Measurements from ENCODE around the gene SLC2A11. TPM values are rescaled to one million over a fixed set of nuclear protein-coding genes. Genes with fewer than 3 reads are reported as not detected.
"Not testable (repeated sequence)": the region's sequence is repeated elsewhere in the genome, so short reads cannot be mapped to it uniquely, and the experiment has no call there.

The SLC2A11 gene
- total and polyA plus RNA-seq, 8 donors: 3.2 to 10.3 (median 6.7) TPM

DNA sequence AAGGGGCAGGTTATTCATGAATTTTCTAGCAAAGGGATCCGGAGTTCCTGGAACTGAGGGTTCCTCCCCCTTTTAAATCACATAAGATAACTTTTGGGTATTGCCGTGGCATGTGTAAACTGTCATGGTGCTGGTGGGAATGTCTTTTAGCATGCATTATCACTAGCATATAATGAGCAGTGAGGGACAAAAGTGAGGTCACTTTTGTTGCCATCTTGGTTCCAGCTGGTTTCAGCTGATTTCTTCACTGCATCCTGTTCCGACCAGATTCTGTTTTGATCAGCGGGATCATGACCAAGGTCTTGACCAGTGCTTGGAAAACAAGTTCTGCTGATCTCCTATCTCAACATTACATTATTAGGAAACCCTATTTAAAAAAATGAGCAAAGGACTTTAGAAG is 43.9 kb downstream of the SLC2A11 start:
- Histone ChIP-seq H3K4me1 (peaks cover 0 to 12% (median 5%) of the 10 kb centered on the region in 4 donors), H3K27ac (no peak overlapping the region), H3K36me3 (peaks cover 8 to 12% (median 11%) of the 10 kb centered on the region in 4 donors), H3K4me3 (no peak overlapping the region), H3K9me3 (no peaks in the 10 kb centered on the region), H3K27me3 (no peaks in the 10 kb centered on the region)
- 78 to 97% (median 80%) methylated on average over 4 of the region's 4 CpGs for WGBS, 5 donors
- intact Hi-C loops (cut with DNase I; ENCODE audit: low total_unique reads): no loop called here
- no peak for DNase-seq
- no peak for TF ChIP-seq POLR2A (IDR thresholded peaks at IDR 0.05)
- no peak for TF ChIP-seq POLR2AphosphoS5 (IDR thresholded peaks at IDR 0.05)
- TF ChIP-seq, protein P1, sequence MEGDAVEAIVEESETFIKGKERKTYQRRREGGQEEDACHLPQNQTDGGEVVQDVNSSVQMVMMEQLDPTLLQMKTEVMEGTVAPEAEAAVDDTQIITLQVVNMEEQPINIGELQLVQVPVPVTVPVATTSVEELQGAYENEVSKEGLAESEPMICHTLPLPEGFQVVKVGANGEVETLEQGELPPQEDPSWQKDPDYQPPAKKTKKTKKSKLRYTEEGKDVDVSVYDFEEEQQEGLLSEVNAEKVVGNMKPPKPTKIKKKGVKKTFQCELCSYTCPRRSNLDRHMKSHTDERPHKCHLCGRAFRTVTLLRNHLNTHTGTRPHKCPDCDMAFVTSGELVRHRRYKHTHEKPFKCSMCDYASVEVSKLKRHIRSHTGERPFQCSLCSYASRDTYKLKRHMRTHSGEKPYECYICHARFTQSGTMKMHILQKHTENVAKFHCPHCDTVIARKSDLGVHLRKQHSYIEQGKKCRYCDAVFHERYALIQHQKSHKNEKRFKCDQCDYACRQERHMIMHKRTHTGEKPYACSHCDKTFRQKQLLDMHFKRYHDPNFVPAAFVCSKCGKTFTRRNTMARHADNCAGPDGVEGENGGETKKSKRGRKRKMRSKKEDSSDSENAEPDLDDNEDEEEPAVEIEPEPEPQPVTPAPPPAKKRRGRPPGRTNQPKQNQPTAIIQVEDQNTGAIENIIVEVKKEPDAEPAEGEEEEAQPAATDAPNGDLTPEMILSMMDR (IDR thresholded peaks at IDR 0.05): no peak

DNA sequence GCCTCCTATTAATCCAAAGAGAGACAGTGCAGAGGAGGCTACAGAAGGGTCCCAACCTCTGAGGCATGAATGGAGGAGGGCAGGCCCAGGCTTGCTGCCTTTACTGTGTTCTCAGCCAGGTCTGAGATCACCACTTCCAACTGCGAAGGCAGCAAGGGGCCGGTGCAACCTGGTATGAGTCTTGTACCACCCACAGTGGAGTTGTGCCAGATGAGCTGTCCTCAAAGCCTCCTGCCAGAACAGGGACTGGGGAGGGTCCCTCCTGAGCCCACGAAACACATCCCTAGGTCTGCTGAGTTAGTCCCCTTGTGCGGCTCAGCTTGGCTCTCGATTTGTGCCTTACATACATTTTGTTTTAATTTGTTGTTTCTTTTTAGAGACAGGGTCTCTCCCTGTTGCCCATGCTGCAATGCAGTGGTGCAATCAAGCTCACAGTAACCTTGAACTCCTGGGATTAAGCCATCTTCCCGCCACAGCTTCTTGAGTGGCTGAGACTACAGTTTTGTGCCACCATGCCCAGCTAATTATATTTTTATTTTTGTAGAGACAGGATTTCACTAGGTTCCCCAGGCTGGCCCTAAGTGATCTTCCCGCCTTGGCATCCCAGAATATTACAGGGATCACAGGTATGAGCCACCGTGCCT is 45.8 kb downstream of the SLC2A11 start:
- Histone ChIP-seq H3K4me3 (no peak overlapping the region), H3K36me3 (no peaks in the 10 kb centered on the region), H3K9me3 (no peaks in the 10 kb centered on the region), H3K27me3 (no peaks in the 10 kb centered on the region), H3K4me1 (peaks cover 0 to under 1% (median 0%) of the 10 kb centered on the region in 4 donors), H3K27ac (no peak overlapping the region)
- no peak for DNase-seq
- 90 to 96% (median 95%) methylated on average over 8 of the region's 8 CpGs for WGBS, 5 donors
- no peak for TF ChIP-seq EP300 (IDR thresholded peaks at IDR 0.05)
- intact Hi-C loops (cut with DNase I; ENCODE audit: low total_unique reads): no loop called here

DNA sequence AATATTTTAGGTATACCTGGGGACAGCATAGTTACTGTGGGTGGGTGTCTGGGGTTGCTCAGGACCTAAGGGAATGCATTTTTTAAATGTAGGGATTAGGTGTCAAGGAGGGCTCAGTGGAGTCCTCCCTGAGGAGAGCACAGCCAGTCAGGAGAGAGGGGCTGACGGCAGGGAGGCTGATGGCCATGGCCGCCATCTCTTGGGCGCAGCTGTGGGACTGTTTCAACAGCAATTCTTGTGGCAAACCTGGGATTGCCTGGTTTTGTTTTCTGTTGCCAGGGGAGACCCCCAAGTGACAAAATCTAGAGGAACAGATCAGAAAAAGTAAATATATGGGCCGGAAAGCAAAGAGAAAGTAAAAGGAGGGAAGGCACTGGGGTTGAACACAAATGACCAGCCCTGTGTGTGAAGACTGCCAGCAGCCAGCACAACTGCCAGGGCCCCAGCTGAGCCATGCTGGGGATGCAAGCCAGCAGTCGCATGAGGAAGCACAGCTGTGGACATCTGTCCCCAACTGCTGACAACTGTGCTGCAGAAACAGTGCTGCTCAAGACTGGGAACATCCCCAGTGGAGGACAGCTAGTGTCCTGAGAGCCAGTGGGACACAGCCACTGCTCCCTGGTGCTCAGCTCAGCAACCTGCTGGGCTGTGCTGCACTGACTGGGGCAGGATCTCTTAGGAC is 47.0 kb downstream of the SLC2A11 start:
- peaks cover 0 to 11% (median 5%) of the 10 kb centered on the region in 4 donors for H3K4me1 ChIP-seq
- intact Hi-C loops (cut with DNase I; ENCODE audit: low total_unique reads): no loop called here
- TF ChIP-seq POLR2A (IDR thresholded peaks at IDR 0.05): no peak
- TF ChIP-seq EP300 (IDR thresholded peaks at IDR 0.05): no peak
- TF ChIP-seq POLR2AphosphoS5 (IDR thresholded peaks at IDR 0.05): no peak
- TF ChIP-seq, protein P1 (IDR thresholded peaks at IDR 0.05): no peak
- H3K4me3 ChIP-seq: no peak overlapping the region
- DNase-seq: peak in 1 of 2 donors; percentile 50
- H3K27me3 ChIP-seq: no peaks in the 10 kb centered on the region
- H3K27ac ChIP-seq: peak overlapping the region in 1 of 5 donors; percentile 14
- no peaks in the 10 kb centered on the region for H3K9me3 ChIP-seq
- 61 to 80% (median 67%) methylated on average over 5 of the region's 5 CpGs for WGBS, 5 donors
- H3K36me3 ChIP-seq: no peaks in the 10 kb centered on the region

DNA sequence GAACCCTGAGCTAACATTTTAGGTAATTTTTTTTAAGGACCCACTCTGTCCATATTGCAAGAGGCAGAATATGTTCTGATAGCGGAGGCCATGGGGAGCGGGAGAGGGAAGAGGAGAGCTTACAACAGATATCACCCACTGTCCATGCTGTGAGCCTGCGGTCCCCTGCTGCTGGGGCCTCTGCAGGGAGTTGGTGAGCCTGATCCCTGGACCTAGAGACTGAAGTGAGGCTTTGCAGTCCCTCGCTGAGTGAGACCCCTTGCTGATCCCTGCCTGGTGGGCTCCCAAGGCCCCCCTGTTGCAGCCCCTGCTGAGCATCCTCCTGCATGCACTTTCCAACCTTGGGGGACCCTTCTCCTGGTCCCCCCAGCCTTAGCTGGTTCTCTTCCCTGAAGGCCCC is 49.0 kb downstream of the SLC2A11 start:
- no peak overlapping the region for H3K27ac ChIP-seq
- H3K4me1 ChIP-seq: peaks cover 0 to 12% (median 7%) of the 10 kb centered on the region in 4 donors
- TF ChIP-seq EP300 (IDR thresholded peaks at IDR 0.05) (no peak), POLR2AphosphoS5 (IDR thresholded peaks at IDR 0.05) (no peak), POLR2A (IDR thresholded peaks at IDR 0.05) (no peak)
- TF ChIP-seq, protein P1 (IDR thresholded peaks at IDR 0.05): no peak
- no peak overlapping the region for H3K4me3 ChIP-seq
- intact Hi-C loops (cut with DNase I; ENCODE audit: low total_unique reads): no loop called here
- WGBS, 5 donors: 88 to 98% (median 94%) methylated on average over 3 to 4 of the region's 4 CpGs
- no peaks in the 10 kb centered on the region for H3K9me3 ChIP-seq
- no peak for DNase-seq
- no peaks in the 10 kb centered on the region for H3K27me3 ChIP-seq
- H3K36me3 ChIP-seq: no peaks in the 10 kb centered on the region

DNA sequence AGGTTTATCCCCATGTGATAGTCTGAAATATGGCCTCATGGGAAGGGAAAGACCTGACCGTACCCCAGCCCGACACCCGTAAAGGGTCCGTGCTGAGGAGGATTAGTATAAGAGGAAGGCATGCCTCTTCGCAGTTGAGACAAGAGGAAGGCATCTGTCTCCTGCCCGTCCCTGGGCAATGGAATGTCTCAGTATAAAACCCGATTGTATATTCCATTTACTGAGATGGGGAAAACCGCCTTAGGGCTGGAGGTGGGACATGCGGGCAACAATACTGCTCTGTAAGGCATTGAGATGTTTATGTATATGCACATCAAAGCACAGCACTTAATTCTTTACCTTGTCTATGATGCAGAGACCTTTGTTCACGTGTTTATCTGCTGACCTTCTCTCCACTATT is 49.7 kb downstream of the SLC2A11 start:
- 59 to 78% (median 73%) methylated on average over 6 to 10 of the region's 10 CpGs for WGBS, 5 donors
- peaks cover 0 to 12% (median 7%) of the 10 kb centered on the region in 4 donors for H3K4me1 ChIP-seq
- DNase-seq; H3K4me3 ChIP-seq; H3K9me3 ChIP-seq; H3K36me3 ChIP-seq; H3K27me3 ChIP-seq; intact Hi-C loops (cut with DNase I; ENCODE audit: low total_unique reads); H3K27ac ChIP-seq: not testable (repeated sequence)

Data from stomach (tissue), 9 donors.